DND-41 (cell line): ENCODE data around the gene LUZP4.

Experiments
- ATAC-seq: fragments of 200-7000 bp; cut with Tn5 transposase; 3 replicates; pipeline ENCODE4 v1.9.1; 2021; ENCODE audit warnings: low read depth; ENCODE audit not compliant: insufficient read depth
- DNase-seq: peaks from one replicate; pipeline ENCODE4 v3.0.0-alpha.2; 2020
- H2AFZ ChIP-seq: 2 replicates; pipeline ENCODE4 v1.6.0; 2012; ENCODE audit warnings: low read depth, low read length
- H3K27ac ChIP-seq: 2 replicates; pipeline ENCODE4 v1.5.1; 2012; ENCODE audit warnings: low read length, inconsistent platforms
- H3K27me3 ChIP-seq: fragments of 200-600 bp; sonication (generic); 2 replicates; pipeline ENCODE4 v1.6.0; 2012; ENCODE audit warnings: low read length, mild to moderate bottlenecking, inconsistent platforms; ENCODE audit not compliant: insufficient read depth, poor library complexity
- H3K36me3 ChIP-seq: 2 replicates; pipeline ENCODE4 v1.5.1; 2012; ENCODE audit warnings: low read length, inconsistent platforms; ENCODE audit not compliant: insufficient read depth
- H3K4me1 ChIP-seq: 2 replicates; pipeline ENCODE4 v1.5.1; 2012; ENCODE audit warnings: mild to moderate bottlenecking, low read length; ENCODE audit not compliant: insufficient read depth
- H3K4me2 ChIP-seq: 2 replicates; pipeline ENCODE4 v1.6.0; 2012; ENCODE audit warnings: mild to moderate bottlenecking, moderate library complexity, low read length, inconsistent platforms; ENCODE audit not compliant: insufficient read depth
- H3K4me3 ChIP-seq, 2 experiments: fragments of 200-600 bp in 1 of 2; shearing (Covaris generic) in 1 of 2; 2 replicates each; pipeline ENCODE4 v1.5.1; 2012 to 2016; ENCODE audit warnings: inconsistent platforms in 2 of 2, low read length in 2 of 2, mild to moderate bottlenecking in 2 of 2, low read depth in 1 of 2, moderate library complexity in 1 of 2
- H3K79me2 ChIP-seq: 2 replicates; pipeline ENCODE4 v1.6.0; 2012; ENCODE audit warnings: low read length, inconsistent platforms; ENCODE audit not compliant: insufficient read depth
- H3K9ac ChIP-seq: 2 replicates; pipeline ENCODE4 v1.6.0; 2012; ENCODE audit warnings: low read depth, mild to moderate bottlenecking, inconsistent platforms, low read length, moderate library complexity
- H3K9me3 ChIP-seq: 2 replicates; pipeline ENCODE4 v1.5.1; 2012; ENCODE audit warnings: low read length, moderate library complexity, mild to moderate bottlenecking, inconsistent platforms; ENCODE audit not compliant: insufficient read depth, severe bottlenecking
- H4K20me1 ChIP-seq: 2 replicates; pipeline ENCODE4 v1.6.0; 2012; ENCODE audit warnings: low read length; ENCODE audit not compliant: insufficient read depth
- CTCF ChIP-seq: IDR thresholded peaks from 2 replicates; pipeline ENCODE4 v1.5.1; 2012; ENCODE audit warnings: borderline replicate concordance, low read length, moderate library complexity, mild to moderate bottlenecking; ENCODE audit not compliant: poor library complexity, severe bottlenecking; ENCODE audit errors: extremely low read depth
- EZH2 ChIP-seq: IDR thresholded peaks from 3 replicates; pipeline ENCODE4 v1.6.1; 2012; ENCODE audit warnings: borderline replicate concordance, low read depth, mild to moderate bottlenecking, moderate library complexity, low read length, inconsistent platforms; ENCODE audit not compliant: severe bottlenecking

LUZP4 gene

GRCh38 chrX:115337491-115338144 lies 48.1 kb downstream of the LUZP4 start:
- DNase-seq: no peak
- Histone ChIP-seq H2AFZ (no peak overlapping the region), H3K4me2 (no peak overlapping the region), H3K27me3 (no peaks in the 10 kb centered on the region), H3K4me1 (no peaks in the 10 kb centered on the region), H3K36me3 (no peaks in the 10 kb centered on the region), H4K20me1 (no peaks in the 10 kb centered on the region), H3K27ac (no peak overlapping the region), H3K9ac (no peak overlapping the region), H3K4me3 (no peak overlapping the region), H3K79me2 (no peaks in the 10 kb centered on the region), H3K9me3 (no peaks in the 10 kb centered on the region)
- no peak for ATAC-seq
- TF ChIP-seq EZH2 (no peak), CTCF (no peak)

- Histone ChIP-seq H2AFZ (no peak overlapping the region), H3K9me3 (no peaks in the 10 kb centered on the region), H3K4me1 (no peaks in the 10 kb centered on the region), H3K36me3 (no peaks in the 10 kb centered on the region), H3K4me3 (no peak overlapping the region), H4K20me1 (no peaks in the 10 kb centered on the region), H3K79me2 (no peaks in the 10 kb centered on the region), H3K27ac (no peak overlapping the region), H3K27me3 (no peaks in the 10 kb centered on the region), H3K9ac (no peak overlapping the region), H3K4me2 (no peak overlapping the region)
- no peak for TF ChIP-seq CTCF
- no peak for TF ChIP-seq EZH2
- ATAC-seq (no peak), DNase-seq (no peak)
Observed at GRCh38 chrX:115339441-115340025, 50.0 kb downstream of the LUZP4 start.

GRCh38 chrX:115341421-115341820 lies 51.9 kb downstream of the LUZP4 start:
- H3K9ac ChIP-seq: no peak overlapping the region
- H3K36me3 ChIP-seq: no peaks in the 10 kb centered on the region
- no peaks in the 10 kb centered on the region for H3K79me2 ChIP-seq
- no peak for ATAC-seq
- TF ChIP-seq CTCF (no peak), EZH2 (no peak)
- no peak overlapping the region for H3K4me3 ChIP-seq
- H3K27ac ChIP-seq: no peak overlapping the region
- no peak overlapping the region for H2AFZ ChIP-seq
- no peak overlapping the region for H3K4me2 ChIP-seq
- DNase-seq: no peak
- no peaks in the 10 kb centered on the region for H3K27me3 ChIP-seq
- H3K4me1 ChIP-seq: no peaks in the 10 kb centered on the region
- no peaks in the 10 kb centered on the region for H4K20me1 ChIP-seq
- no peaks in the 10 kb centered on the region for H3K9me3 ChIP-seq
